T47D (cell line): Measurements from ENCODE around the gene FSTL4.
A peak's percentile ranks its signal among the peaks of the same experiment; 100 is the strongest.

ENCODE experiments used
- DNase-seq, 2 experiments: peaks; one replicate each; pipeline versions ENCODE4 v3.0.0 to v3.0.0-alpha.2; 2011 to 2012; ENCODE audit warnings: low read depth in 1 of 2, low spot score in 1 of 2
- JUND ChIP-seq: IDR thresholded peaks from 2 replicates; pipeline ENCODE4 v1.6.1; 2012; ENCODE audit warnings: low read depth
- in situ Hi-C: cut with HindIII; loops from 2 replicates; pipeline ENCODE4 v1.10.0; 2016; ENCODE audit warnings: low sequenced_read_pairs, low pct_unique_long_range_greater_than_20kb

Gene FSTL4

GRCh38 chr5:133289686-133290367, 322.5 kb downstream of the FSTL4 start:
- in situ Hi-C loops: no loop called here
- DNase-seq: no peak
- TF ChIP-seq JUND: no peak

- peak; percentile 28 to 63 for DNase-seq
- in situ Hi-C loops: no loop called here
- no peak for TF ChIP-seq JUND
Measured at GRCh38 chr5:133287500-133287899, 324.8 kb downstream of the FSTL4 start.

- TF ChIP-seq JUND: no peak
- DNase-seq: no peak
- in situ Hi-C loops: no loop called here
Measured at GRCh38 chr5:133286483-133286882, 325.9 kb downstream of the FSTL4 start.

GRCh38 chr5:133285583-133286021, 326.7 kb downstream of the FSTL4 start:
- peak in 1 of 2 experiments; percentile 15 for DNase-seq
- no peak for TF ChIP-seq JUND
- in situ Hi-C loops: no loop called here

- no peak for TF ChIP-seq JUND
- DNase-seq: no peak
- in situ Hi-C loops: no loop called here
Measured at GRCh38 chr5:133284306-133284705, 328.0 kb downstream of the FSTL4 start.

GRCh38 chr5:133278317-133278716, 334.0 kb downstream of the FSTL4 start:
- DNase-seq: no peak
- no peak for TF ChIP-seq JUND
- in situ Hi-C loops: no loop called here

- in situ Hi-C loops: no loop called here
- DNase-seq: no peak
- no peak for TF ChIP-seq JUND
Measured at GRCh38 chr5:133277744-133278143, 334.6 kb downstream of the FSTL4 start.

GRCh38 chr5:133276171-133276570, 336.2 kb downstream of the FSTL4 start:
- in situ Hi-C loops: no loop called here
- DNase-seq: no peak
- TF ChIP-seq JUND: no peak

- DNase-seq: no peak
- in situ Hi-C loops: no loop called here
- no peak for TF ChIP-seq JUND
Measured at GRCh38 chr5:133275631-133276030, 336.7 kb downstream of the FSTL4 start.

GRCh38 chr5:133274597-133274935, 337.8 kb downstream of the FSTL4 start:
- DNase-seq: no peak
- in situ Hi-C loops: no loop called here
- no peak for TF ChIP-seq JUND

GRCh38 chr5:133273661-133274596, 338.4 kb downstream of the FSTL4 start:
- in situ Hi-C loops: no loop called here
- TF ChIP-seq JUND: no peak
- no peak for DNase-seq

GRCh38 chr5:133272345-133272744, 340.0 kb downstream of the FSTL4 start:
- no peak for TF ChIP-seq JUND
- in situ Hi-C loops: no loop called here

GRCh38 chr5:133271606-133272005, 340.7 kb downstream of the FSTL4 start:
- no peak for DNase-seq
- in situ Hi-C loops: no loop called here
- no peak for TF ChIP-seq JUND

More at GRCh38 chr5:133272345-133272744, 340.0 kb downstream of the FSTL4 start:
- DNase-seq: no peak

- TF ChIP-seq JUND: no peak
- DNase-seq: no peak
- in situ Hi-C loops: no loop called here
Measured at GRCh38 chr5:133269691-133270090, 342.6 kb downstream of the FSTL4 start.
